Kidney capillary endothelial cell (primary cell): ENCODE data around the gene TEAD1.
A peak's percentile ranks its signal among the peaks of the same experiment; 100 is the strongest.

ENCODE experiments used
- DNase-seq: peaks from one replicate; pipeline ENCODE4 v3.0.0-alpha.2; 2018; ENCODE audit warnings: low spot score

The TEAD1 gene

GRCh38 chr11:12943311-12943710, 269.1 kb downstream of the TEAD1 start:
- DNase-seq, result no peak

GRCh38 chr11:12944889-12945288, 270.7 kb downstream of the TEAD1 start:
- DNase-seq, result no peak

GRCh38 chr11:12949453-12949852, 275.2 kb downstream of the TEAD1 start:
- no peak for DNase-seq

- no peak for DNase-seq
Measured at GRCh38 chr11:12950670-12951069, 276.4 kb downstream of the TEAD1 start.

GRCh38 chr11:12951376-12951775, 277.2 kb downstream of the TEAD1 start:
- no peak for DNase-seq

- no peak for DNase-seq
Measured at GRCh38 chr11:12952094-12952493, 277.9 kb downstream of the TEAD1 start.

GRCh38 chr11:12958986-12959385, 284.8 kb downstream of the TEAD1 start:
- DNase-seq, result no peak

- DNase-seq, result no peak
Measured at GRCh38 chr11:12961615-12962014, 287.4 kb downstream of the TEAD1 start.

GRCh38 chr11:12962306-12962705, 288.1 kb downstream of the TEAD1 start:
- no peak for DNase-seq

- DNase-seq, result no peak
Measured at GRCh38 chr11:12963051-12963450, 288.8 kb downstream of the TEAD1 start.

- DNase-seq, result peak; percentile 51
Measured at GRCh38 chr11:12963792-12964536, 289.7 kb downstream of the TEAD1 start.

GRCh38 chr11:12964650-12965049, 290.4 kb downstream of the TEAD1 start:
- DNase-seq, result no peak

- no peak for DNase-seq
Measured at GRCh38 chr11:12966002-12966401, 291.8 kb downstream of the TEAD1 start.

GRCh38 chr11:12968101-12968500, 293.9 kb downstream of the TEAD1 start:
- DNase-seq, result no peak

- DNase-seq, result no peak
Measured at GRCh38 chr11:12968826-12969225, 294.6 kb downstream of the TEAD1 start.

- no peak for DNase-seq
Measured at GRCh38 chr11:12971955-12972354, 297.7 kb downstream of the TEAD1 start.

GRCh38 chr11:12973528-12974181, 299.4 kb downstream of the TEAD1 start:
- DNase-seq, result no peak

GRCh38 chr11:12975195-12975594, 301.0 kb downstream of the TEAD1 start:
- DNase-seq, result no peak

GRCh38 chr11:12979928-12980689, 305.9 kb downstream of the TEAD1 start:
- DNase-seq, result no peak

GRCh38 chr11:12981676-12982522, 307.7 kb downstream of the TEAD1 start:
- DNase-seq, result no peak

- no peak for DNase-seq
Measured at GRCh38 chr11:12983336-12983735, 309.1 kb downstream of the TEAD1 start.
